Measurements from ENCODE around the gene KRT28. TPM values are rescaled to one million over a fixed set of nuclear protein-coding genes. Genes with fewer than 3 reads are reported as not detected.

KRT28 gene, protein sequence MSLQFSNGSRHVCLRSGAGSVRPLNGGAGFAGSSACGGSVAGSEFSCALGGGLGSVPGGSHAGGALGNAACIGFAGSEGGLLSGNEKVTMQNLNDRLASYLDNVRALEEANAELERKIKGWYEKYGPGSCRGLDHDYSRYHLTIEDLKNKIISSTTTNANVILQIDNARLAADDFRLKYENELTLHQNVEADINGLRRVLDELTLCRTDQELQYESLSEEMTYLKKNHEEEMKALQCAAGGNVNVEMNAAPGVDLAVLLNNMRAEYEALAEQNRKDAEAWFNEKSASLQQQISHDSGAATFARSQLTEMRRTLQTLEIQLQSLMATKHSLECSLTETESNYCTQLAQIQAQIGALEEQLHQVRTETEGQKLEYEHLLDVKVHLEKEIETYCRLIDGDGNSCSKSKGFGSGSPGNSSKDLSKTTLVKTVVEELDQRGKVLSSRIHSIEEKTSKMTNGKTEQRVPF
- not detected in 2 replicates for total RNA-seq

- Histone ChIP-seq H3K4me2 (ENCODE audit: insufficient read depth, low read length) (no peak within 1 kb of the TSS), H3K4me3 (ENCODE audit: insufficient read depth, low read length) (no peak within 1 kb of the TSS), H3K27me3 (ENCODE audit: insufficient read depth, low read length) (peaks cover 46% of the 10 kb centered on the region), H3K27ac (ENCODE audit: low read depth, low read length) (no peak within 1 kb of the TSS), H3K36me3 (ENCODE audit: insufficient read depth, low read length) (no peaks in the 10 kb centered on the region), H2AFZ (ENCODE audit: low read length) (no peak within 1 kb of the TSS), H3K4me1 (ENCODE audit: insufficient read depth, low read length) (no peaks in the 10 kb centered on the region), H3K9me3 (ENCODE audit: low read depth, low read length) (no peaks in the 10 kb centered on the region), H3K79me2 (ENCODE audit: insufficient read depth, low read length) (no peaks in the 10 kb centered on the region), H4K20me1 (ENCODE audit: insufficient read depth, low read length) (no peaks in the 10 kb centered on the region)
- TF ChIP-seq, protein P1, sequence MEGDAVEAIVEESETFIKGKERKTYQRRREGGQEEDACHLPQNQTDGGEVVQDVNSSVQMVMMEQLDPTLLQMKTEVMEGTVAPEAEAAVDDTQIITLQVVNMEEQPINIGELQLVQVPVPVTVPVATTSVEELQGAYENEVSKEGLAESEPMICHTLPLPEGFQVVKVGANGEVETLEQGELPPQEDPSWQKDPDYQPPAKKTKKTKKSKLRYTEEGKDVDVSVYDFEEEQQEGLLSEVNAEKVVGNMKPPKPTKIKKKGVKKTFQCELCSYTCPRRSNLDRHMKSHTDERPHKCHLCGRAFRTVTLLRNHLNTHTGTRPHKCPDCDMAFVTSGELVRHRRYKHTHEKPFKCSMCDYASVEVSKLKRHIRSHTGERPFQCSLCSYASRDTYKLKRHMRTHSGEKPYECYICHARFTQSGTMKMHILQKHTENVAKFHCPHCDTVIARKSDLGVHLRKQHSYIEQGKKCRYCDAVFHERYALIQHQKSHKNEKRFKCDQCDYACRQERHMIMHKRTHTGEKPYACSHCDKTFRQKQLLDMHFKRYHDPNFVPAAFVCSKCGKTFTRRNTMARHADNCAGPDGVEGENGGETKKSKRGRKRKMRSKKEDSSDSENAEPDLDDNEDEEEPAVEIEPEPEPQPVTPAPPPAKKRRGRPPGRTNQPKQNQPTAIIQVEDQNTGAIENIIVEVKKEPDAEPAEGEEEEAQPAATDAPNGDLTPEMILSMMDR (IDR thresholded peaks at IDR 0.05; ENCODE audit: extremely low read depth, low read depth, low read length), result no peak
- no peak for DNase-seq (ENCODE audit: insufficient read length, low spot score, missing footprints)
Measured at GRCh38 chr17:40799859-40800258, at the start of gene KRT28. KRT28 (minus strand) TSS chr17:40799959; CDS start chr17:40799893, 66 bp downstream.

DNA sequence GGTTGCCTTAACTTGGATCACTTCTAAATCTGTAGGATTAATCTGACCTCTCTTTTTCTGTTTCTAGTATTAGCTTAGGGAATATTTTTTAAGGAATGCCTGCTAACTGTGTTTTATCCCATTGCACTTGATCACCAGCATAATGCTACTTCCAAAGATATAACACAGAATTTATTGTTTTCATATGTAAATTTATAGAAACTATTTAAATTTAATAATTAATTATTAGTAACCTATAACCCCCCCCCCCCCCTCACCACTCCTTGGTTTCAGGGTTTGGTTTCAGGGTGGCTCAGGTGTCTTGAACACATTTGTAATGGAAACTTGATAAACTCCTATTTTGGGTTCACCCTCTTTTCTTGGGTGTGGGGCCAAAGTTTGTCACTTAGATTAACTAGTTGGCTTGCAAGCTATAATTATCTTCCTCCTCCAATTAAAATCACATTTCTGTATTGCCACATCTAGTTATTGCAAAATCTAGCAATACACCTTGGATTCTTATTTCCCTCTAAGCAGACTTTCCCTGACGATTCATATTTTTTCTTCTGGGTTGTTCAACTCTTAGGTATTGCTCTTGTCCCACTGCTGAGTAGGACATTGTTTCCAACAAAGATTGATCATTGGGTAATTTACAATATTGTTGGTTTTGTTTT, 49.0 kb upstream of the KRT28 start:
- Histone ChIP-seq H3K79me2 (ENCODE audit: insufficient read depth, low read length) (no peaks in the 10 kb centered on the region), H3K27me3 (ENCODE audit: insufficient read depth, low read length) (no peaks in the 10 kb centered on the region), H3K9me3 (ENCODE audit: low read depth, low read length) (no peaks in the 10 kb centered on the region), H3K4me1 (ENCODE audit: insufficient read depth, low read length) (no peaks in the 10 kb centered on the region), H3K36me3 (ENCODE audit: insufficient read depth, low read length) (no peaks in the 10 kb centered on the region), H3K4me3 (ENCODE audit: insufficient read depth, low read length) (no peak overlapping the region), H3K4me2 (ENCODE audit: insufficient read depth, low read length) (no peak overlapping the region), H3K27ac (ENCODE audit: low read depth, low read length) (no peak overlapping the region), H2AFZ (ENCODE audit: low read length) (no peak overlapping the region), H4K20me1 (ENCODE audit: insufficient read depth, low read length) (no peaks in the 10 kb centered on the region)
- no peak for DNase-seq (ENCODE audit: insufficient read length, low spot score, missing footprints)
- TF ChIP-seq, protein P1 (IDR thresholded peaks at IDR 0.05; ENCODE audit: extremely low read depth, low read depth, low read length), result no peak

- H3K79me2 ChIP-seq (ENCODE audit: insufficient read depth, low read length), result no peaks in the 10 kb centered on the region
- TF ChIP-seq, protein P1 (IDR thresholded peaks at IDR 0.05; ENCODE audit: extremely low read depth, low read depth, low read length), result no peak
- H3K4me1 ChIP-seq (ENCODE audit: insufficient read depth, low read length), result no peaks in the 10 kb centered on the region
- DNase-seq (ENCODE audit: insufficient read length, low spot score, missing footprints), result no peak
- H3K27ac ChIP-seq (ENCODE audit: low read depth, low read length), result no peak overlapping the region
- H3K4me3 ChIP-seq (ENCODE audit: insufficient read depth, low read length), result no peak overlapping the region
- no peak overlapping the region for H2AFZ ChIP-seq (ENCODE audit: low read length)
- no peaks in the 10 kb centered on the region for H3K27me3 ChIP-seq (ENCODE audit: insufficient read depth, low read length)
- no peaks in the 10 kb centered on the region for H3K9me3 ChIP-seq (ENCODE audit: low read depth, low read length)
- H4K20me1 ChIP-seq (ENCODE audit: insufficient read depth, low read length), result no peaks in the 10 kb centered on the region
- H3K4me2 ChIP-seq (ENCODE audit: insufficient read depth, low read length), result no peak overlapping the region
- no peaks in the 10 kb centered on the region for H3K36me3 ChIP-seq (ENCODE audit: insufficient read depth, low read length)
Measured at GRCh38 chr17:40846515-40847144, 46.9 kb upstream of the KRT28 start.

Data from osteoblast (primary cell).